BE2C (cell line): ENCODE results near the gene TEN1.
A peak's percentile ranks its signal among the peaks of the same experiment; 100 is the strongest.

Source experiments
- DNase-seq: peaks from one replicate; pipeline ENCODE4 v3.0.0-alpha.2; 2020
- H3K27me3 ChIP-seq: fragments of 250-450 bp; sonication (Bioruptor Pico); 2 replicates; pipeline ENCODE4 v1.5.1; 2020; ENCODE audit warnings: mild to moderate bottlenecking
- H3K36me3 ChIP-seq: fragments of 250-450 bp; sonication (Bioruptor Pico); 2 replicates; pipeline ENCODE4 v1.5.1; 2020; ENCODE audit warnings: mild to moderate bottlenecking
- H3K4me1 ChIP-seq: fragments of 250-450 bp; sonication (Bioruptor Pico); 2 replicates; pipeline ENCODE4 v1.5.1; 2020
- H3K4me3 ChIP-seq: 2 replicates; pipeline ENCODE4 v1.5.1; 2011; ENCODE audit warnings: low read depth, low read length
- H3K9me3 ChIP-seq: fragments of 250-450 bp; sonication (Bioruptor Pico); 2 replicates; pipeline ENCODE4 v1.5.1; 2020
- TF ChIP-seq, protein P1 (sequence below): IDR thresholded peaks from 2 replicates; pipeline ENCODE4 v1.5.1; 2012; ENCODE audit warnings: mild to moderate bottlenecking, low read depth, low read length

The TEN1 gene

DNA sequence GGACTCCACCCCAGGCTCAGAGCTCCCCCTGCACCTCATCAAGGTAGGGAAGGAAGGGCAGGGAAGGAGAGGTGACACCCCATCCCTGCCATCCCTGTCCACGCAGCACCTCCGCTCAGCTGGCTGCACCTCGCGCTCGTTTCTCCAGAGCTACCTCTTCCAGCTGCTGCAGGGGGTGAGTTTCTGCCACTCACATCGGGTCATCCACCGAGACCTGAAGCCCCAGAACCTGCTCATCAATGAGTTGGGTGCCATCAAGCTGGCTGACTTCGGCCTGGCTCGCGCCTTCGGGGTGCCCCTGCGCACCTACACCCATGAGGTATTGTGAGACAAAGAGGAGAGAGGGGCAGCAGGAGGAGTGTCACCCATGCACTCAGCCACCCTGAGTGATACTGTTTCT is 23.1 kb downstream of the TEN1 start:
- TF ChIP-seq, protein P1, sequence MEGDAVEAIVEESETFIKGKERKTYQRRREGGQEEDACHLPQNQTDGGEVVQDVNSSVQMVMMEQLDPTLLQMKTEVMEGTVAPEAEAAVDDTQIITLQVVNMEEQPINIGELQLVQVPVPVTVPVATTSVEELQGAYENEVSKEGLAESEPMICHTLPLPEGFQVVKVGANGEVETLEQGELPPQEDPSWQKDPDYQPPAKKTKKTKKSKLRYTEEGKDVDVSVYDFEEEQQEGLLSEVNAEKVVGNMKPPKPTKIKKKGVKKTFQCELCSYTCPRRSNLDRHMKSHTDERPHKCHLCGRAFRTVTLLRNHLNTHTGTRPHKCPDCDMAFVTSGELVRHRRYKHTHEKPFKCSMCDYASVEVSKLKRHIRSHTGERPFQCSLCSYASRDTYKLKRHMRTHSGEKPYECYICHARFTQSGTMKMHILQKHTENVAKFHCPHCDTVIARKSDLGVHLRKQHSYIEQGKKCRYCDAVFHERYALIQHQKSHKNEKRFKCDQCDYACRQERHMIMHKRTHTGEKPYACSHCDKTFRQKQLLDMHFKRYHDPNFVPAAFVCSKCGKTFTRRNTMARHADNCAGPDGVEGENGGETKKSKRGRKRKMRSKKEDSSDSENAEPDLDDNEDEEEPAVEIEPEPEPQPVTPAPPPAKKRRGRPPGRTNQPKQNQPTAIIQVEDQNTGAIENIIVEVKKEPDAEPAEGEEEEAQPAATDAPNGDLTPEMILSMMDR: no peak
- H3K4me3 ChIP-seq: no peak overlapping the region
- no peaks in the 10 kb centered on the region for H3K4me1 ChIP-seq
- H3K9me3 ChIP-seq: no peaks in the 10 kb centered on the region
- no peak for DNase-seq
- no peaks in the 10 kb centered on the region for H3K36me3 ChIP-seq
- H3K27me3 ChIP-seq: no peaks in the 10 kb centered on the region

- TF ChIP-seq, protein P1: no peak
- Histone ChIP-seq H3K27me3 (no peaks in the 10 kb centered on the region), H3K9me3 (no peaks in the 10 kb centered on the region), H3K36me3 (no peaks in the 10 kb centered on the region), H3K4me3 (no peak overlapping the region), H3K4me1 (no peaks in the 10 kb centered on the region)
- no peak for DNase-seq
Measured at GRCh38 chr17:76003915-76004314, 24.9 kb downstream of the TEN1 start.

DNA sequence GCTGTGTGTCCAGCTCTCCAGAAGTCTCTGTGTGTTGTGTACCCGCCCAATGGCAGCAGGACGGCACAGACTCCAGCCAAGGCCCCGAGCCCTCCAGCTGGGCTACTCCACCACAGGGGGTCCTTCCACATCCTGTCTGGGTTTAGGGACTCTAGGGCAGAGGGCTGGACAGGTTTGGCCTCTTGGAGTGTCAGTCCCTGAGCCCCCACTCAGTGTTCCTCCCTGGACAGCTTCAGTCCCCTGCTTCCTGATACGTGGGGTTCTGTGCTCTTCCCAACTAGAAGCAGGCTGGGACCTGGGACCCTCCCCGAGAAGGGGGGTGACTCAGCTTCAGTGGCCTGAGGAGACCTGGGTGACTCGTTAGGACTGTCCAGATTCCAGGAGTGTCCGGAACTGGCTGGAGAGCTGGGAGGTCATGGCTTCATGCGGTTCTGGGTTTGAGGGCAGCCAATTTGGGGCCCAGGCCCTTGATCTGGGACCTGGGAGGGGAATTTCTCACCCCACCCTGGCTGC is 25.8 kb downstream of the TEN1 start:
- Histone ChIP-seq H3K4me1 (no peaks in the 10 kb centered on the region), H3K9me3 (no peaks in the 10 kb centered on the region), H3K27me3 (no peaks in the 10 kb centered on the region), H3K36me3 (no peaks in the 10 kb centered on the region), H3K4me3 (no peak overlapping the region)
- TF ChIP-seq, protein P1: no peak
- DNase-seq: no peak

DNA sequence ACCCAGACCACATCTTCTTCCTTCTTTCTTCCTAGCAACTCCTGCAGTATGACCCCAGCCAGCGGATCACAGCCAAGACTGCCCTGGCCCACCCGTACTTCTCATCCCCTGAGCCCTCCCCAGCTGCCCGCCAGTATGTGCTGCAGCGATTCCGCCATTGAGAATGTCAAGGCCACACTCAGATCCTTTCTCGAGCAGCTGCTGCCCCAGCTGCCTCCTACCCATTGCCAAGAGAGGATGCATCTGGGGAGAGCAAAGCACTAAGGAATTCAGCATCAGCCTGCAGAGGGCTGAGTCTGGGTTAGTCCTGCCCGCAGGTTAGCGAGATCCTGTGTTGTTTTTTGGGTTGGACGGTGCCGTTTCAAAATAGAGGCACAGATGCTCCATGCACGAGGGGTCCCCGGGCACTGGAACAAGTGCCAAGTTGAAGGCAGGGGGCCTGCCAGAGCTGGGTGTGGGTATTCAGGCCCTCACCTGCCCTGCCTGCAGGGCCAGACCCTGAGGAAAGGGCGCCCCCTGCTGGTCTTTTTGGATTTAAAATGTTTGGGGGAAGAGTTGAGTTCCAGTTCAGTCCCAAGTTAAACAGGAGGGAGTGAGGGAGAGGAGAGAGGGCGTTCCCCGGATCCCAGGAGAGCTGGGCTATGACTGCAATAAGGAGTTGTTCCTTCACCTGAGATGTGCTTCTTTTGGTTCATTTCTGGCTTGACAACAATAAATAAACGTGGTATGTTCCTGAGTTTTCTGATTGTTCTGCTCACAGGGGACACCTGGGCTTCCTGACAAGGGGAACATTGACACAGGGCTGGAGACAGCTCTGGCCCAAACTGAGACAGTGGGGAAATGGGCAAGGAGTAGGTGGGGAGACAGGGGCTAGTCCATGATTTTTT is 26.5 kb downstream of the TEN1 start:
- no peaks in the 10 kb centered on the region for H3K27me3 ChIP-seq
- TF ChIP-seq, protein P1: peak; percentile 72
- DNase-seq: peak; percentile 88
- H3K4me3 ChIP-seq: no peak overlapping the region
- H3K36me3 ChIP-seq: no peaks in the 10 kb centered on the region
- no peaks in the 10 kb centered on the region for H3K4me1 ChIP-seq
- no peaks in the 10 kb centered on the region for H3K9me3 ChIP-seq

DNA sequence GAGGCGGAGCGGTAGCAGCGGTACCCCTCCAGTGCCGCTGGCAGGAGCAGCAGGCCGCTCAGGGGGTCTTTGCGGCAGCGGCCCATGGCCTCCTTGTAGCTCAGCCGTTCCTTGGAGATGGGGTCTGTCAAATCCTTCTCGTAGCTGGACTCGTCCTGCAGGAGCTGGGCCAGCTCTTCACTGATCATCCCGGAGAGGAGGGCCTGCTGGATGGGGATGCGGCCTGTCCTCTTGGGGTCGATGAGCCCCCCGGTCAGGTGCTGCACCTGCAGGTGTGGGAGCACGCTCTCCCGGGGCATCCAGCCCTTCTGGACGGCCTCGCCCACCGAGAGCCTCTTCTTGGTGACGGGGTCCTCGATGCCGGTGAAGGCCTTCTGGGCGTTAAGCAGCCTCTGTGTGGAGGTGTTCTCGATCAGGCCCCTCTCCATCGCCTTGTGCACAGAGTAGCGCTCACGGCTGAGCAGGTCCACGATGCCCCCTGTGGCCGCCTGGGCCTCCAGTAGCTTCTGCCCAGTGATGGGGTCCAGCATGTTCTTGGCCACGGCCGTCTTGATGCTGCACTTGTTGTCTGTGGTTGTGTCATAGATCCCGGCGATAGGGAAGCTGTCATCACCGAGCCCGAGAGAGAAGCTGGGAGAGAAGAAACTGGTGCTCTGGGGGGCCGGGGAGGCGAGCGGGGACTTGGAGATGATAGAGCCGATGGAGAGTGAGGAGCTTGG is 28.2 kb downstream of the TEN1 start:
- Histone ChIP-seq H3K27me3 (no peaks in the 10 kb centered on the region), H3K9me3 (no peaks in the 10 kb centered on the region), H3K4me1 (no peaks in the 10 kb centered on the region), H3K4me3 (no peak overlapping the region), H3K36me3 (no peaks in the 10 kb centered on the region)
- no peak for DNase-seq
- TF ChIP-seq, protein P1: no peak

DNA sequence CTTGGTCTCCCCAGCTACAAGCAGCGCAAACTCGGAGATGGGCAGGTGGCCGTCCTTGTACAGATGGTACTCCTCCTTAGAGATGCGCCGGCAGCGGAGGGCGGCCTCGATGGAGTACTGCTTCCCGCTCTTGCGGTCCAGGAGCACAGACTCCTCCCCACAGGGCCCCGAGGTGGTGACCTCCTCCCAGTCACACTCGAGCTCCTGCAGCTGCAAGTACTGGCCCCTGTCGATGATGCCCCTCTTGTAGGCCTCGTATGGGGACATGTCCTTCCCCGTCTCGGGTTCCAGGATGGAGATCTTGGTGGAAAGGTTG is 28.8 kb downstream of the TEN1 start:
- Histone ChIP-seq H3K36me3 (no peaks in the 10 kb centered on the region), H3K4me1 (no peaks in the 10 kb centered on the region), H3K4me3 (no peak overlapping the region), H3K27me3 (no peaks in the 10 kb centered on the region), H3K9me3 (no peaks in the 10 kb centered on the region)
- no peak for DNase-seq
- TF ChIP-seq, protein P1: no peak
